Kidney (tissue), 14 donors: ENCODE results near the gene RYR3. TPM values are rescaled to one million over a fixed set of nuclear protein-coding genes. Genes with fewer than 3 reads are reported as not detected.

Experiments
- DNase-seq, 5 donors: peaks; one replicate each; pipeline ENCODE4 v3.0.0-alpha.2; 2013 to 2020
- FAIRE-seq: peaks from 2 replicates; lab custom pipeline; 2012; peaks lifted over from hg19 to GRCh38; lab: Jason Lieb, UNC
- H3K27ac ChIP-seq, 2 donors: one replicate each; pipeline ENCODE4 v1.7.0; 2013; ENCODE audit warnings: low read depth in 2 of 2, low read length in 2 of 2, inconsistent platforms in 1 of 2
- H3K27me3 ChIP-seq: one replicate; pipeline ENCODE4 v1.7.1; 2013; ENCODE audit warnings: low read length, inconsistent platforms; ENCODE audit not compliant: control insufficient read depth, insufficient read depth
- H3K36me3 ChIP-seq, 3 donors: one replicate each; pipeline versions ENCODE4 v1.7.0 to v1.7.1; 2013; ENCODE audit warnings: low read length in 3 of 3, control low read depth in 1 of 3, inconsistent platforms in 1 of 3; ENCODE audit not compliant: insufficient read depth in 3 of 3, control insufficient read depth in 2 of 3
- H3K4me1 ChIP-seq, 3 donors: one replicate each; pipeline versions ENCODE4 v1.7.0 to v1.7.1; 2013; ENCODE audit warnings: low read length in 3 of 3, inconsistent platforms in 1 of 3, low read depth in 1 of 3; ENCODE audit not compliant: control insufficient read depth in 2 of 3, insufficient read depth in 2 of 3
- H3K4me3 ChIP-seq, 3 donors: one replicate each; pipeline versions ENCODE4 v1.7.0 to v1.8.1; 2013; ENCODE audit warnings: low read length in 3 of 3, control low read depth in 1 of 3, inconsistent platforms in 1 of 3
- H3K9ac ChIP-seq, 3 donors: one replicate each; pipeline versions ENCODE4 v1.7.0 to v1.7.1; 2013; ENCODE audit warnings: low read length in 3 of 3, control low read depth in 1 of 3, inconsistent platforms in 1 of 3
- H3K9me3 ChIP-seq, 3 donors: one replicate each; pipeline versions ENCODE4 v1.7.0 to v1.7.1; 2013; ENCODE audit warnings: low read length in 3 of 3, control low read depth in 1 of 3, inconsistent platforms in 1 of 3; ENCODE audit not compliant: control insufficient read depth in 2 of 3, insufficient read depth in 1 of 3
- CTCF ChIP-seq: IDR thresholded peaks from 3 replicates; pipeline ENCODE4 v1.5.1; 2012; ENCODE audit warnings: mild to moderate bottlenecking, moderate library complexity, borderline replicate concordance; ENCODE audit not compliant: insufficient read depth; ENCODE audit errors: extremely low read depth
- intact Hi-C: fragments of 100-400 bp; cut with DNase I; formaldehyde crosslinking; loops from one replicate; pipeline ENCODE4 v1.11.1; 2022
- polyA plus RNA-seq: library from polyadenylated mRNA; stranded (reverse); fragments of 350-450 nt; fragmentation: Illumina TruSeq; extraction: RNeasy Lipid Tissue Mini Kit (QIAGEN cat#74804); gene quantifications from one replicate; pipeline ENCODE4 v1.2.3, GENCODE V29; 2014; ENCODE audit warnings: low read depth, low replicate concordance; ENCODE audit not compliant: insufficient read depth
- total RNA-seq: library from RNA; stranded (reverse); fragmentation: NEBNext Ultra II Directional; extraction: Animal tissue kit (Norgen Biotek cat#: 25700); gene quantifications from one replicate; pipeline ENCODE4 v1.2.1, GENCODE V29; 2021
- donor health status: control.
- donor health status: control.
- donor health status: control.
- donor health status: control.
- donor health status: control.
- donor health status: DM: yes; HTN: yes; CAD: no.
- donor health status: Normal renal cell carcinoma (clear cell type).

Gene RYR3
- total and polyA plus RNA-seq, 2 donors from 2014 or later = 0.90 to 10.5 TPM

GRCh38 chr15:33402600-33402999 is 91.8 kb downstream of the RYR3 start:
- H3K9me3 ChIP-seq = no peaks in the 10 kb centered on the region
- H3K27me3 ChIP-seq = no peaks in the 10 kb centered on the region
- H3K9ac ChIP-seq = no peak overlapping the region
- intact Hi-C loops = no loop called here
- no peak for TF ChIP-seq CTCF
- no peaks in the 10 kb centered on the region for H3K4me1 ChIP-seq
- no peak overlapping the region for H3K27ac ChIP-seq
- peak in 3 of 5 donors; percentile 22 to 25 (median 24) for DNase-seq
- no peaks in the 10 kb centered on the region for H3K36me3 ChIP-seq
- no peak overlapping the region for H3K4me3 ChIP-seq
- FAIRE-seq = no peak

DNA sequence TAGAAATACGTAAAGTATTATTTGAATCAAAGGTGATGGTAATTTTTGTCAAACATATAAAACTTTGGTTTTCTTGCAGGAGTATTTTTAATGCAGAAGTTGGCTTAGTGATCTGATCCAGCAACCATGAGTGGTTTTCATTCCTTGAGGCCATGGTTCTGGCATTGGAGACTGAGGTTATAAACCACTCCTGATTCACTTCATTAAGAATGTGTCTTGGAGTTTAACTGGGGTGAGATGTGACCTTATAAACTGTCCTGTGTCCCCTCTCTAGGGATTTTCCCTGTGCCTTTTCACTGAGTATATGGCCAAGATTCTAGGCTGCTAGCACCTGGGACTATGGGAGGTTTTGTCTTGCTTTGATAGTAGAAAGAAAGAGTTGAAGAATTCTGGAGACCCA is 94.3 kb downstream of the RYR3 start:
- Histone ChIP-seq H3K36me3 (no peaks in the 10 kb centered on the region), H3K4me3 (no peak overlapping the region), H3K27me3 (no peaks in the 10 kb centered on the region), H3K9me3 (no peaks in the 10 kb centered on the region), H3K4me1 (no peaks in the 10 kb centered on the region), H3K27ac (no peak overlapping the region), H3K9ac (no peak overlapping the region)
- TF ChIP-seq CTCF = no peak
- intact Hi-C loops = no loop called here
- FAIRE-seq (no peak), DNase-seq (no peak)

DNA sequence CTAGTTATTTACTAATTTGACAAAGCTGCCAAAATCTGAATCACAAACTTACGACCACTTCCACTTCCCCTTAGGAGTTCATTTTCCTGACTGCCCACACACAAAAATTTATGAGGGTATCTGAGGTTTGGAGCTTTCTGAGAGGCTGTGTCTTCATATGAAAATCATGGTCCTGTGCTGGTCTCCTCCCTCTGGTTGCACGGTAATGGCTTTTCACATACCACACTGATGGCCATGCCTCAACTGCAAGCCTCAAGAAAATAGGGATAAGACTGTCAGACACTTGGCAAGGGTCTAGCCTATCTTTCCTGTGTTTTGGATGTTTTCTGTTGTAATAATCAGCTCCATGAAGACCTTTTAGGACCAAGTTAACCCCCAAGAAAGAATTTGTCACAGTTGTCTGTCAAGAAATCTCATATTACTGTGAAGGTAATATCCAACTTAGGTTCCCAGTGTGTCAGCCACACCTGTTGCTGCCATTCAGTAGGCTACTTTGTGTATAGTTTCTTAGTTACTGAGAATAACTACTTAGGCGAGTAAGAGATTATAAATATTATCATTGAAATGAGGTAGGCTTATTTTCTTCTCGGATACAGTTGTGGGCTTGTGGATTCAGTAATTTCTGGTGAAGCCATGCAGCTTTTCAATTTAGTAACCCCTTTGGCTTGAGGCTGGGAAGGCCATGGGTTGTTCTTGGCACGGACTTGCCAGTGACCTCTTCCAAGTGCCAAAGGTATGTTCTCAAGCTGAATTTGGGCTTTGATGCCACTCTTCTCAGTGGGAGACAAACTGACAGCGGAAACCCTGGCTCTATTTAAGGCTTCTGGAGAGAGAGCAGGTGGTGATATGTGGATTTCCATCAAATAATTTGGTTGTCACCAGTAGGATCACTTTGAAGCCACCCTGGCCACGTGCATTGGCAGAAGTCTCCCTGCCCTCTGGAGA is 101.1 kb downstream of the RYR3 start:
- no peak for TF ChIP-seq CTCF
- Histone ChIP-seq H3K9ac (no peak overlapping the region), H3K27me3 (no peaks in the 10 kb centered on the region), H3K36me3 (no peaks in the 10 kb centered on the region), H3K9me3 (no peaks in the 10 kb centered on the region), H3K4me1 (no peaks in the 10 kb centered on the region), H3K27ac (no peak overlapping the region), H3K4me3 (no peak overlapping the region)
- DNase-seq (no peak), FAIRE-seq (no peak)
- intact Hi-C loops = no loop called here
